SK-N-SH treated with all-trans-retinoic acid at 6 μM for 48 hours (cell line): ENCODE measurements around the gene TMEM151A.

Source experiments
- BACH2 ChIP-seq: fragments of 250-450 bp; sonication (Bioruptor Pico); IDR thresholded peaks from 2 replicates; pipeline ENCODE4 v1.9.0; 2021; ENCODE audit warnings: mild to moderate bottlenecking, borderline replicate concordance
- PPARA ChIP-seq: fragments of 250-450 bp; sonication (Bioruptor Pico); IDR thresholded peaks from 2 replicates; pipeline ENCODE4 v1.5.0; 2020; ENCODE audit warnings: mild to moderate bottlenecking, borderline replicate concordance

- TF ChIP-seq BACH2 (CRISPR knock-in tag) (no peak), PPARA (CRISPR knock-in tag) (no peak)
Observed at GRCh38 chr11:66327171-66328030, 35.7 kb downstream of the TMEM151A start.
